ENCODE results near the gene TOMM40L.

Gene TOMM40L

GRCh38 chr1:161258439-161259344, 32.8 kb downstream of the TOMM40L start, which contains the start of gene PCP4L1:
TSS of gene PCP4L1 (plus strand) at chr1:161258745. CDS start at chr1:161258975, 230 bp downstream.
- DNase-seq: peak; percentile 15

- no peak for DNase-seq
Measured at GRCh38 chr1:161259345-161259702, 33.5 kb downstream of the TOMM40L start.

GRCh38 chr1:161259765-161260164, 33.9 kb downstream of the TOMM40L start:
- no peak for DNase-seq

- DNase-seq: no peak
Measured at GRCh38 chr1:161260376-161261260, 34.8 kb downstream of the TOMM40L start.

GRCh38 chr1:161261261-161262235, 35.7 kb downstream of the TOMM40L start:
- DNase-seq: no peak

GRCh38 chr1:161265305-161265704, 39.4 kb downstream of the TOMM40L start:
- no peak for DNase-seq

- DNase-seq: no peak
Measured at GRCh38 chr1:161266202-161266601, 40.3 kb downstream of the TOMM40L start.

- no peak for DNase-seq
Measured at GRCh38 chr1:161266836-161267235, 41.0 kb downstream of the TOMM40L start.

GRCh38 chr1:161267321-161267720, 41.5 kb downstream of the TOMM40L start:
- DNase-seq: no peak

GRCh38 chr1:161273402-161273801, 47.5 kb downstream of the TOMM40L start:
- no peak for DNase-seq

GRCh38 chr1:161274874-161275273, 49.0 kb downstream of the TOMM40L start:
- DNase-seq: no peak
